Measurements from ENCODE around the gene TP53TG5. TPM values are rescaled to one million over a fixed set of nuclear protein-coding genes. Genes with fewer than 3 reads are reported as not detected.

TP53TG5 gene
- total RNA-seq, 1 experiment from 2014 or later = 0.69 TPM

GRCh38 chr20:45373353-45374100 is 4.6 kb downstream of the TP53TG5 start:
- Histone ChIP-seq H3K27me3 (replicated peaks; ENCODE audit: insufficient read depth, low read depth, low read length, poor library complexity) (no peaks in the 10 kb centered on the region), H3K4me3 (ENCODE audit: low read depth, low read length, poor library complexity, severe bottlenecking) (peak overlapping the region; percentile 52), H3K9me3 (ENCODE audit: low read depth, low read length, poor library complexity, severe bottlenecking) (no peaks in the 10 kb centered on the region), H3K27ac (ENCODE audit: low read depth, low read length, poor library complexity, severe bottlenecking) (no peak overlapping the region), H3K4me1 (ENCODE audit: insufficient read depth, low read length, poor library complexity, severe bottlenecking) (no peaks in the 10 kb centered on the region), H3K36me3 (ENCODE audit: insufficient read depth, low read length, poor library complexity, severe bottlenecking) (no peaks in the 10 kb centered on the region)
- TF ChIP-seq CTCF (conservative IDR thresholded peaks at IDR 0.05; ENCODE audit: low read depth, low read length) (peak; percentile 98), EZH2 (IDR thresholded peaks at IDR 0.05; ENCODE audit: borderline replicate concordance, low read depth, low read length, poor library complexity, severe bottlenecking) (no peak)
- intact Hi-C loops (cut with micrococcal nuclease; ENCODE audit: unreplicated experiment) = loop anchor here (1.0 kb wide), 1 partner anchor 64 kb away; no protein-coding TSS in a partner anchor
- ChIA-PET POLR2A (ENCODE audit: low non-redundant PET) (interaction anchor here (0.6 kb wide), 1 partner anchor 70 kb away, joined by 12 read pairs; no protein-coding TSS in a partner anchor), CTCF (interaction anchor here (0.5 to 3.9 kb wide), 10 partner anchors 9 to 398 kb away, joined by 3 to 63 read pairs (median 7); partner anchors contain the start of genes PIGT and SYS1)
- peak; percentile 94 for DNase-seq (ENCODE audit: low spot score)
- no TSS peak for BruUV-seq (replicated peaks)

- no TSS peak for BruUV-seq (replicated peaks)
- Histone ChIP-seq H3K27ac (ENCODE audit: low read depth, low read length, poor library complexity, severe bottlenecking) (no peak overlapping the region), H3K4me1 (ENCODE audit: insufficient read depth, low read length, poor library complexity, severe bottlenecking) (no peaks in the 10 kb centered on the region), H3K36me3 (ENCODE audit: insufficient read depth, low read length, poor library complexity, severe bottlenecking) (peaks cover 3% of the 10 kb centered on the region), H3K4me3 (ENCODE audit: low read depth, low read length, poor library complexity, severe bottlenecking) (peak overlapping the region; percentile 52), H3K9me3 (ENCODE audit: low read depth, low read length, poor library complexity, severe bottlenecking) (no peaks in the 10 kb centered on the region), H3K27me3 (replicated peaks; ENCODE audit: insufficient read depth, low read depth, low read length, poor library complexity) (no peaks in the 10 kb centered on the region)
- POLR2A ChIA-PET (ENCODE audit: low non-redundant PET) = no interaction called here
- TF ChIP-seq CTCF (conservative IDR thresholded peaks at IDR 0.05; ENCODE audit: low read depth, low read length) (no peak), EZH2 (IDR thresholded peaks at IDR 0.05; ENCODE audit: borderline replicate concordance, low read depth, low read length, poor library complexity, severe bottlenecking) (no peak)
- intact Hi-C loops (cut with micrococcal nuclease; ENCODE audit: unreplicated experiment) = no loop called here
- CTCF ChIA-PET = interaction anchor here (0.5 to 3.9 kb wide), 9 partner anchors 8 to 113 kb away, joined by 3 to 63 read pairs (median 7); partner anchors contain the start of genes PIGT and SYS1
- DNase-seq (ENCODE audit: low spot score) = peak; percentile 55
Observed at GRCh38 chr20:45372646-45373352, 5.3 kb downstream of the TP53TG5 start.

- Histone ChIP-seq H3K4me1 (ENCODE audit: insufficient read depth, low read length, poor library complexity, severe bottlenecking) (no peaks in the 10 kb centered on the region), H3K9me3 (ENCODE audit: low read depth, low read length, poor library complexity, severe bottlenecking) (no peaks in the 10 kb centered on the region), H3K36me3 (ENCODE audit: insufficient read depth, low read length, poor library complexity, severe bottlenecking) (peaks cover 8% of the 10 kb centered on the region), H3K27me3 (replicated peaks; ENCODE audit: insufficient read depth, low read depth, low read length, poor library complexity) (no peaks in the 10 kb centered on the region), H3K27ac (ENCODE audit: low read depth, low read length, poor library complexity, severe bottlenecking) (no peak overlapping the region), H3K4me3 (ENCODE audit: low read depth, low read length, poor library complexity, severe bottlenecking) (no peak overlapping the region)
- no peak for DNase-seq (ENCODE audit: low spot score)
- POLR2A ChIA-PET (ENCODE audit: low non-redundant PET) = no interaction called here
- CTCF ChIA-PET = interaction anchor here (0.6 to 3.9 kb wide), 4 partner anchors 9 to 113 kb away, joined by 3 to 63 read pairs (median 14); partner anchors contain the start of gene SYS1
- intact Hi-C loops (cut with micrococcal nuclease; ENCODE audit: unreplicated experiment) = no loop called here
- TF ChIP-seq CTCF (conservative IDR thresholded peaks at IDR 0.05; ENCODE audit: low read depth, low read length) = no peak
- TF ChIP-seq EZH2 (IDR thresholded peaks at IDR 0.05; ENCODE audit: borderline replicate concordance, low read depth, low read length, poor library complexity, severe bottlenecking) = no peak
- BruUV-seq (replicated peaks) = no TSS peak
Observed at GRCh38 chr20:45372241-45372640, 5.9 kb downstream of the TP53TG5 start.
